Muscle layer of duodenum (tissue), 2 donors: ENCODE results near the gene SCYL1.
A peak's percentile ranks its signal among the peaks of the same experiment; 100 is the strongest.

ENCODE experiments used
- H3K27ac ChIP-seq: one replicate; pipeline ENCODE4 v1.7.0; 2013; ENCODE audit warnings: mild to moderate bottlenecking, low read length
- H3K27me3 ChIP-seq: one replicate; pipeline ENCODE4 v1.7.0; 2013; ENCODE audit warnings: low read depth, mild to moderate bottlenecking, control low read depth, low read length
- H3K36me3 ChIP-seq, 2 donors: one replicate each; pipeline ENCODE4 v1.7.0; 2013; ENCODE audit warnings: low read length in 2 of 2, control low read depth in 1 of 2, mild to moderate bottlenecking in 1 of 2; ENCODE audit not compliant: insufficient read depth in 2 of 2, control insufficient read depth in 1 of 2
- H3K4me1 ChIP-seq, 2 donors: one replicate each; pipeline ENCODE4 v1.7.0; 2013; ENCODE audit warnings: low read length in 2 of 2, mild to moderate bottlenecking in 2 of 2, control low read depth in 1 of 2, moderate library complexity in 1 of 2; ENCODE audit not compliant: insufficient read depth in 2 of 2, control insufficient read depth in 1 of 2
- H3K4me3 ChIP-seq, 2 donors: one replicate each; pipeline ENCODE4 v1.7.0; 2013; ENCODE audit warnings: low read length in 2 of 2, low read depth in 1 of 2, mild to moderate bottlenecking in 1 of 2
- H3K9me3 ChIP-seq, 2 donors: one replicate each; pipeline ENCODE4 v1.7.0; 2013; ENCODE audit warnings: low read length in 2 of 2, control low read depth in 1 of 2, mild to moderate bottlenecking in 1 of 2; ENCODE audit not compliant: control insufficient read depth in 1 of 2
- donor health status: healthy.

The SCYL1 gene

DNA sequence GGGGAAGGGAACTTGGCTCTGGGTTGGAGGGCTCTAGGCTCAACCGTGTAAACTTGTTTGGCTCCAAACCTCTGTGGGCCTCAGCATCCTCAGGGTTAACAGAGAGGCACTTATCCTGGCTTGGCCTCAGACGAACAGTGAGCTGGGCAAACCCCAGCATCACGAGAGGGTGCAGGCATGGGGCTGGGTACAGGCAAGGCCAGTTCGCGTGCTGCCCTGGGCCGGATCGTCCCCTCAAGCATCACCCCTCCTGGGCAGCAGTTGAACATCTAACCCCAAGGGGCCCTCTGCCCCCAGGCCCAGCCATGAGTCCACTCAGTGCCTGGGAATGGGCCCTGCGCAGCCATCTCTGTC, 52.9 kb downstream of the SCYL1 start:
- Histone ChIP-seq H3K9me3 (no peaks in the 10 kb centered on the region), H3K4me1 (peaks cover 21 to 45% of the 10 kb centered on the region in 2 donors), H3K27ac (peak overlapping the region; percentile 94), H3K27me3 (no peaks in the 10 kb centered on the region), H3K4me3 (peak overlapping the region; percentile 76 to 95), H3K36me3 (peaks cover 24 to 31% of the 10 kb centered on the region in 2 donors)

DNA sequence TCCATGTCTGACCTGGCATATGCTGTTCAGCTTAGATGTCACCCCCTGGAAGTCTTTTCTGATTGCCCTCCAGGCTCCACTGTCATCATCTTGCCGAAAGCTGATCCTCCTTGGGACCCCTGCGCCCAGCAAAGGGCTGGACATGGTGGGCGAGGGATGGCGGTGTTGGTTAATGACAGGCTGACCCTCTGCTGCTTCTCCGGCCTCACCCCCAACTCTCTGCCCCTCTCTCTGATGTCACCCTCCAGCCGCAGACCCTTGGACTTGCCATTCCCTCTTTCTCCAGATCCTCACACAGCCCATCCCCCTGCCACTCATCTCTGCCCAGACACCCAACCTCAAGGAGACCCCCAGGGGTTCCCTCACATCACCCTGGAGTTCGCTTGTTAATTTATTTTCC, 53.3 kb downstream of the SCYL1 start:
- Histone ChIP-seq H3K9me3 (no peaks in the 10 kb centered on the region), H3K27me3 (no peaks in the 10 kb centered on the region), H3K27ac (peak overlapping the region; percentile 94), H3K36me3 (peaks cover 24 to 31% of the 10 kb centered on the region in 2 donors), H3K4me3 (peak overlapping the region; percentile 76 to 95), H3K4me1 (peaks cover 21 to 42% of the 10 kb centered on the region in 2 donors)

DNA sequence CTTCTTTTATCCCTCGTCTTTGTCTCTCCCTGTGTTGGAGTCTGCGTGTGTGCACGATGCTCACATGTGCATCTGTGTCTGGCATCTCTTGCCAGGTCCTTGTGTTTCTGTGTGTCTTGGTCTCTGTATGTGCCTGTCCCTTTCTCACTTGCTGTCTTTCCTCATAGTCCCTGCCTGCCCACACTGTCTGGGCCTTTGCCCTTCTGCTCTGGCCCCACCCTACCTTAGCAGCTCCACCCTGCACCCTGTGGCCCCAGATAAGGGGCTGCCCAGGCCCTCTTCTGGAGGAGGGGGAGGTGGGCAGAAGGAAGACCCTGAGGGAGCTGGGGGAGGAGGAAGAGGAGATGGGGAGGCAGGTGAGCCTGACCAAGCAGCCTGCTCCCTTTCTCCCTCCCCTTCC, 53.8 kb downstream of the SCYL1 start:
- Histone ChIP-seq H3K27me3 (no peaks in the 10 kb centered on the region), H3K36me3 (peaks cover 24 to 31% of the 10 kb centered on the region in 2 donors), H3K4me3 (peak overlapping the region in 1 of 2 donors; percentile 95), H3K27ac (no peak overlapping the region), H3K4me1 (peaks cover 21 to 37% of the 10 kb centered on the region in 2 donors), H3K9me3 (no peaks in the 10 kb centered on the region)

- Histone ChIP-seq H3K27me3 (no peaks in the 10 kb centered on the region), H3K27ac (no peak overlapping the region), H3K4me3 (no peak overlapping the region), H3K36me3 (peaks cover 24 to 31% of the 10 kb centered on the region in 2 donors), H3K9me3 (no peaks in the 10 kb centered on the region), H3K4me1 (peaks cover 21 to 38% of the 10 kb centered on the region in 2 donors)
Measured at GRCh38 chr11:65579291-65579690, 54.4 kb downstream of the SCYL1 start.

DNA sequence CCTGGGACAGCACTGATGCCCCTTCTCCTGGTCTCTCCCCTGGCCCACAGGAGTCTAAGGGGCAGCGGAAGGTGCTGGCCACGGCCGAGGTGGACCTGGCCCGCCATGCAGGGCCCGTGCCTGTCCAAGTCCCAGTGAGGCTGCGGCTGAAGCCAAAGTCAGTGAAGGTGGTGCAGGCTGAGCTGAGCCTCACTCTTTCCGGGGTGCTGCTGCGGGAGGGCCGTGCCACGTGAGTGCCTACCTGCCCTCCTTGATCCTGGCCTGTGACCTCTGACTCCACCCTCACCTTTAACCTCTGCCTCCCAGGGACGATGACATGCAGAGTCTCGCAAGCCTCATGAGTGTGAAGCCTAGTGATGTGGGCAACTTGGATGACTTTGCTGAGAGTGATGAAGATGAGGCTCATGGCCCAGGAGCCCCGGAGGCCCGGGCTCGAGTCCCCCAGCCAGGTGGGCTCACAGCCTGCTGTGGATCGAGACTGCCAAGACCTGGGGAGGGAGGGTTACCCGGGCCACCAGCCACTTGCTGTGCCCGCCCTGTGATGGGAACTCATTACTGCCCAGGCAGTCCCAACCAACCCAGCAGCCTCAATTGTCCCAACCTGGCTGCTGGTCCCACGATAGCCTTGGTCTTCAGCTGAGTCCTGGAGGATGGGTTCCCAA, 55.3 kb downstream of the SCYL1 start:
- no peaks in the 10 kb centered on the region for H3K9me3 ChIP-seq
- no peak overlapping the region for H3K4me3 ChIP-seq
- no peak overlapping the region for H3K27ac ChIP-seq
- H3K27me3 ChIP-seq, result no peaks in the 10 kb centered on the region
- H3K36me3 ChIP-seq, result peaks cover 24 to 31% of the 10 kb centered on the region in 2 donors
- H3K4me1 ChIP-seq, result peaks cover 20 to 38% of the 10 kb centered on the region in 2 donors

GRCh38 chr11:65580756-65581155, 55.9 kb downstream of the SCYL1 start:
- Histone ChIP-seq H3K36me3 (peaks cover 26 to 36% of the 10 kb centered on the region in 2 donors), H3K9me3 (no peaks in the 10 kb centered on the region), H3K4me3 (no peak overlapping the region), H3K27ac (no peak overlapping the region), H3K27me3 (no peaks in the 10 kb centered on the region), H3K4me1 (peaks cover 18 to 40% of the 10 kb centered on the region in 2 donors)

GRCh38 chr11:65581928-65582327, 57.0 kb downstream of the SCYL1 start:
- Histone ChIP-seq H3K4me1 (peaks cover 21 to 49% of the 10 kb centered on the region in 2 donors), H3K27ac (no peak overlapping the region), H3K36me3 (peaks cover 33 to 44% of the 10 kb centered on the region in 2 donors)

GRCh38 chr11:65583589-65583988, 58.7 kb downstream of the SCYL1 start:
- no peak overlapping the region for H3K4me3 ChIP-seq
- H3K4me1 ChIP-seq, result peaks cover 18 to 49% of the 10 kb centered on the region in 2 donors
- H3K27ac ChIP-seq, result no peak overlapping the region
- no peaks in the 10 kb centered on the region for H3K9me3 ChIP-seq
- peaks cover 31 to 44% of the 10 kb centered on the region in 2 donors for H3K36me3 ChIP-seq
- no peaks in the 10 kb centered on the region for H3K27me3 ChIP-seq

More at GRCh38 chr11:65581928-65582327, 57.0 kb downstream of the SCYL1 start:
- Histone ChIP-seq H3K27me3 (no peaks in the 10 kb centered on the region), H3K9me3 (no peaks in the 10 kb centered on the region), H3K4me3 (no peak overlapping the region)

DNA sequence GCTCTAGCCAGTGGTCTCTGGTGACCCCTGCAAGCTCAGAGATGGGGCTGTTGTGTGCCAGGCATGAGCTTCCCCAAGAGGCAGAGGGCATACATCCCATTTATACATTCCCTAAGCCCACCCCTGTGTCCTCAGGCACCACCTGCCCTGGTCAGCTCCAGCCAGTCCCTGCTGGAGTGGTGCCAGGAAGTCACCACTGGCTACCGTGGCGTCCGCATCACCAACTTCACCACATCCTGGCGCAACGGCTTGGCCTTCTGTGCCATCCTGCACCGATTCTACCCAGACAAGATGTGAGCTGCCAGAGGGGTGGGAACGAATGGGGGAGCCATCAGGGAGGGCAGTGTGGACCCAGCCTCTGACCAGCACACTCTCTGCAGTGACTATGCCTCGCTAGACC, 59.2 kb downstream of the SCYL1 start:
- Histone ChIP-seq H3K27me3 (no peaks in the 10 kb centered on the region), H3K36me3 (peaks cover 28 to 44% of the 10 kb centered on the region in 2 donors), H3K4me3 (no peak overlapping the region), H3K27ac (no peak overlapping the region), H3K4me1 (peaks cover 16 to 47% of the 10 kb centered on the region in 2 donors), H3K9me3 (no peaks in the 10 kb centered on the region)

GRCh38 chr11:65584723-65585171, 59.9 kb downstream of the SCYL1 start:
- Histone ChIP-seq H3K27me3 (no peaks in the 10 kb centered on the region), H3K9me3 (no peaks in the 10 kb centered on the region), H3K4me1 (peaks cover 16 to 53% of the 10 kb centered on the region in 2 donors), H3K36me3 (peaks cover 27 to 40% of the 10 kb centered on the region in 2 donors), H3K4me3 (no peak overlapping the region), H3K27ac (no peak overlapping the region)

DNA sequence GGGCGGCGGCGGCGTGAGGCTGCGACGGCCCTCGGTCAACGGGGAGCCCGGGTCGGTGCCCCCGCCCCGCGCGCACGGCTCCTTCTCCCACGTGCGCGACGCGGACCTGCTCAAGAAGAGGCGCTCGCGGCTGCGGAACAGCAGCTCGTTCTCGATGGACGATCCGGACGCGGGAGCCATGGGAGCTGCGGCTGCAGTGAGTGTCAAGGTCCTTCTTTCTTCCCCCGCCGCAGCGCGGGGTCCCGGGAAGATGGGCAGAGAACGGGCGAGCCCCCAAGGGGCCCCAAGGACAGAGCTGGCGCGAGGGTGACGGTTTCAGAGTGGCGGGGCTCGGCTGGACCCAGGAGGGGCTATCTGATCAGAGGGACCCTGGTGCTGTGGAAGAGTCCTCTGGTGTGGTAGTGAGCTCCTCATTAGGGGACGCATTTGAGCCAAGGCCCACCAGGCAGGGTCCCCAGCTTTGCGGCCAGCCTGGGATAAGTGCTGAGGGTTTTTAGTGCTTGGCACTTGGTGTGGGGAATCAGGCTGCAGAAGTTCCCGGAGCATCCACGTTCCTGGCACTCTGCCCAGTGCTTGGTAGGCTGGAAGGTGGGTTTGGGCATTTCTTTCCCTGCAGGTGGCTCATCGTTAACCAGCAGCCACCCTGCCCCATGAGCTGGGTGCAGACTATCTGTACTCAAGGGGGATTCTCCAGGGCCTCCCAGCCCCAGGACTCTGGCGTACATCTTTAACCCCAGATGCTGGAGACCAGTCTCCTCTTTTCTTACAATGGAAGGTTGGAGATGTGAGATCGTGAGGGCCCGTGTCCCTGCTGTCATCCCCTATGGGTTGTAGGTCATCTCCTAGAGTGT, 60.7 kb downstream of the SCYL1 start:
- Histone ChIP-seq H3K4me3 (no peak overlapping the region), H3K9me3 (no peaks in the 10 kb centered on the region), H3K4me1 (peaks cover 16 to 60% of the 10 kb centered on the region in 2 donors), H3K27ac (no peak overlapping the region), H3K36me3 (peaks cover 22 to 40% of the 10 kb centered on the region in 2 donors), H3K27me3 (no peaks in the 10 kb centered on the region)
